HepG2 (cell line): ENCODE data around the gene ITGAE. TPM values are rescaled to one million over a fixed set of nuclear protein-coding genes. Genes with fewer than 3 reads are reported as not detected.

Source experiments
- HBP1 ChIP-seq: IDR thresholded peaks from 2 replicates; pipeline ENCODE4 v1.6.1; 2016; ENCODE audit warnings: low read depth, control low read depth
- JDP2 ChIP-seq: sonication (generic); formaldehyde crosslinking; IDR thresholded peaks from 2 replicates; pipeline ENCODE4 v1.8.1; 2022; ENCODE audit warnings: missing genetic modification reagents, borderline replicate concordance
- MIER2 ChIP-seq: IDR thresholded peaks from 2 replicates; pipeline ENCODE4 v1.6.1; 2016; ENCODE audit warnings: missing biosample characterization, missing genetic modification reagents
- RBAK ChIP-seq: sonication (generic); formaldehyde crosslinking; IDR thresholded peaks from 2 replicates; pipeline ENCODE4 v1.5.1; 2020; ENCODE audit warnings: mild to moderate bottlenecking, missing genetic modification reagents
- SKI ChIP-seq: fragments of 450-650 bp; IDR thresholded peaks from one replicate; pipeline ENCODE4 v1.6.1; 2018; ENCODE audit warnings: mild to moderate bottlenecking; ENCODE audit not compliant: partially characterized antibody
- TBX2 ChIP-seq: sonication (generic); formaldehyde crosslinking; IDR thresholded peaks from 2 replicates; pipeline ENCODE4 v1.5.0; 2020; ENCODE audit warnings: missing genetic modification reagents, mild to moderate bottlenecking, borderline replicate concordance
- U2AF2 ChIP-seq: fragments of 200-400 bp; formaldehyde crosslinking; IDR thresholded peaks from 2 replicates; pipeline ENCODE4 v1.6.1; 2017; ENCODE audit warnings: low read depth, mild to moderate bottlenecking, low read length
- ZNF264 ChIP-seq: sonication (generic); formaldehyde crosslinking; IDR thresholded peaks from 2 replicates; pipeline ENCODE4 v1.4.0; 2020; ENCODE audit warnings: missing genetic modification reagents
- ZNF615 ChIP-seq: sonication (generic); formaldehyde crosslinking; IDR thresholded peaks from 2 replicates; pipeline ENCODE4 v1.5.0; 2020; ENCODE audit warnings: mild to moderate bottlenecking, missing genetic modification reagents, borderline replicate concordance
- ZSCAN20 ChIP-seq: sonication (generic); formaldehyde crosslinking; IDR thresholded peaks from 2 replicates; pipeline ENCODE4 v1.4.0; 2020; ENCODE audit warnings: missing genetic modification reagents, mild to moderate bottlenecking, borderline replicate concordance
- ZSCAN9 ChIP-seq: IDR thresholded peaks from 2 replicates; pipeline ENCODE4 v1.6.1; 2016; ENCODE audit warnings: borderline replicate concordance
- polyA plus RNA-seq, 8 experiments: library from polyadenylated mRNA; depleted of rRNA in 3 of 8; stranded (reverse) in 7 of 8; unstranded in 1 of 8; fragments of >200 nt; fragmentation: Illumina TruSeq in 4 of 8; extraction: Trizol in 4 of 8; gene quantifications; 2 replicates each; pipeline versions ENCODE4 v1.2.1 to v1.2.3, GENCODE V29; 2011 to 2016; ENCODE audit warnings: low read depth in 4 of 8, missing spikeins in 1 of 8, mixed read lengths in 1 of 8; ENCODE audit not compliant: insufficient read depth in 1 of 8
- total RNA-seq, 5 experiments: library from RNA; depleted of rRNA; stranded (reverse); fragments of >200 nt; fragmentation: Illumina TruSeq; extraction: Trizol; gene quantifications; 2 replicates each; pipeline ENCODE4 v1.2.3, GENCODE V29; 2016; ENCODE audit warnings: low read depth in 1 of 5
- TF ChIP-seq, protein P1 (sequence below): sonication (generic); formaldehyde crosslinking; IDR thresholded peaks from 2 replicates; pipeline ENCODE4 v1.4.0; 2020; ENCODE audit warnings: missing genetic modification reagents, borderline replicate concordance
- TF ChIP-seq, protein P2 (sequence below): sonication (generic); formaldehyde crosslinking; conservative IDR thresholded peaks from 2 replicates; pipeline ENCODE4 v1.5.0; 2020; ENCODE audit warnings: missing genetic modification reagents
- TF ChIP-seq, protein P3 (sequence below): sonication (generic); formaldehyde crosslinking; IDR thresholded peaks from 2 replicates; pipeline ENCODE4 v1.5.1; 2020; ENCODE audit warnings: mild to moderate bottlenecking, missing genetic modification reagents, moderate library complexity
- TF ChIP-seq, protein P4 (sequence below): sonication (generic); formaldehyde crosslinking; IDR thresholded peaks from 2 replicates; pipeline ENCODE4 v1.4.0; 2020; ENCODE audit warnings: missing genetic modification reagents
- TF ChIP-seq, protein P5 (sequence below): sonication (generic); formaldehyde crosslinking; conservative IDR thresholded peaks from 2 replicates; pipeline ENCODE4 v1.4.0; 2020; ENCODE audit warnings: missing genetic modification reagents

ITGAE gene
- total and polyA plus RNA-seq, 2 of the 13 experiments (the other 11 are each of a cell fraction or from before 2014, with no cell fraction given) = 42.3 to 49.0 TPM

DNA sequence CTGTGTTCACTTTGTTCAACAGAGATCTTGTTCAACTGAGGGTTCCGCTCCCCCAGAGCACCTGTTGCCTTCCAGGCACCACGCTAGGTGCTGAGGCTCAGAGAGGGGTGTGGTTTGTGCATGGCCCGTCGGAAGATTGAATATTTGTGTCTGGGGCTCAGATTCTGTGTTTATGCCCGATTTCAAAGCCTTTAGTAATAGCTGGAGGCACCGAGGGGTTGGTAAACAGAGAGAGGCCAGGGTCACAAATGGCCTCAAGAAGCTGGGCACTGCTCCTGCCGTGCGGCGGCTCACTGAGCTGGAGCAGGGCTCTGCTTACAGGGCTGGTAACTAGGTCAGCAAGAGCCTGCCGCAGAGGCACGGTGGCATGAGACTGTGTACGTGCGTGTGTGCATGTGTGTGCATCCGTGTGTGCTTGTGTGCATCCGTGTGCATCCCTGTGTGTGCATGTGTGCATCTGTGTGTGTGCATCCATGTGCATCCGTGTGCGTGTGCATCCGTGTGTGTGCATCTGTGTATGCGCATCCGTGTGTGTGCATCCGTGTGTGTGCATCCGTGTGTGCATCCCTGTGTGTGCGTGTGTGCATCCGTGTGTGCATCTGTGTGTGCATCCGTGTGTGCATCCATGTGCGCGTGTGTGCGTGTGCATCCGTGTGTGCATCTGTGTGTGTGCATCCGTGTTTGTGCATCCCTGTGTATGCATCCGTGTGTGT lies 5.4 kb downstream of the ITGAE start (continued):
- TF ChIP-seq HBP1 = no peak
- TF ChIP-seq RBAK (CRISPR knock-in tag) = no peak
- TF ChIP-seq, protein P1, sequence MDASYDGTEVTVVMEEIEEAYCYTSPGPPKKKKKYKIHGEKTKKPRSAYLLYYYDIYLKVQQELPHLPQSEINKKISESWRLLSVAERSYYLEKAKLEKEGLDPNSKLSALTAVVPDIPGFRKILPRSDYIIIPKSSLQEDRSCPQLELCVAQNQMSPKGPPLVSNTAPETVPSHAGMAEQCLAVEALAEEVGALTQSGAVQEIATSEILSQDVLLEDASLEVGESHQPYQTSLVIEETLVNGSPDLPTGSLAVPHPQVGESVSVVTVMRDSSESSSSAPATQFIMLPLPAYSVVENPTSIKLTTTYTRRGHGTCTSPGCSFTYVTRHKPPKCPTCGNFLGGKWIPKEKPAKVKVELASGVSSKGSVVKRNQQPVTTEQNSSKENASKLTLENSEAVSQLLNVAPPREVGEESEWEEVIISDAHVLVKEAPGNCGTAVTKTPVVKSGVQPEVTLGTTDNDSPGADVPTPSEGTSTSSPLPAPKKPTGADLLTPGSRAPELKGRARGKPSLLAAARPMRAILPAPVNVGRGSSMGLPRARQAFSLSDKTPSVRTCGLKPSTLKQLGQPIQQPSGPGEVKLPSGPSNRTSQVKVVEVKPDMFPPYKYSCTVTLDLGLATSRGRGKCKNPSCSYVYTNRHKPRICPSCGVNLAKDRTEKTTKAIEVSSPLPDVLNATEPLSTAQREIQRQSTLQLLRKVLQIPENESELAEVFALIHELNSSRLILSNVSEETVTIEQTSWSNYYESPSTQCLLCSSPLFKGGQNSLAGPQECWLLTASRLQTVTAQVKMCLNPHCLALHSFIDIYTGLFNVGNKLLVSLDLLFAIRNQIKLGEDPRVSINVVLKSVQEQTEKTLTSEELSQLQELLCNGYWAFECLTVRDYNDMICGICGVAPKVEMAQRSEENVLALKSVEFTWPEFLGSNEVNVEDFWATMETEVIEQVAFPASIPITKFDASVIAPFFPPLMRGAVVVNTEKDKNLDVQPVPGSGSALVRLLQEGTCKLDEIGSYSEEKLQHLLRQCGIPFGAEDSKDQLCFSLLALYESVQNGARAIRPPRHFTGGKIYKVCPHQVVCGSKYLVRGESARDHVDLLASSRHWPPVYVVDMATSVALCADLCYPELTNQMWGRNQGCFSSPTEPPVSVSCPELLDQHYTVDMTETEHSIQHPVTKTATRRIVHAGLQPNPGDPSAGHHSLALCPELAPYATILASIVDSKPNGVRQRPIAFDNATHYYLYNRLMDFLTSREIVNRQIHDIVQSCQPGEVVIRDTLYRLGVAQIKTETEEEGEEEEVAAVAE (CRISPR knock-in tag) = peak; percentile 70; the same call in 1 of the 2 replicates
- no peak for TF ChIP-seq U2AF2
- TF ChIP-seq, protein P2, sequence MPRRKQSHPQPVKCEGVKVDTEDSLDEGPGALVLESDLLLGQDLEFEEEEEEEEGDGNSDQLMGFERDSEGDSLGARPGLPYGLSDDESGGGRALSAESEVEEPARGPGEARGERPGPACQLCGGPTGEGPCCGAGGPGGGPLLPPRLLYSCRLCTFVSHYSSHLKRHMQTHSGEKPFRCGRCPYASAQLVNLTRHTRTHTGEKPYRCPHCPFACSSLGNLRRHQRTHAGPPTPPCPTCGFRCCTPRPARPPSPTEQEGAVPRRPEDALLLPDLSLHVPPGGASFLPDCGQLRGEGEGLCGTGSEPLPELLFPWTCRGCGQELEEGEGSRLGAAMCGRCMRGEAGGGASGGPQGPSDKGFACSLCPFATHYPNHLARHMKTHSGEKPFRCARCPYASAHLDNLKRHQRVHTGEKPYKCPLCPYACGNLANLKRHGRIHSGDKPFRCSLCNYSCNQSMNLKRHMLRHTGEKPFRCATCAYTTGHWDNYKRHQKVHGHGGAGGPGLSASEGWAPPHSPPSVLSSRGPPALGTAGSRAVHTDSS (CRISPR knock-in tag) = no peak
- TF ChIP-seq MIER2 = no peak
- TF ChIP-seq SKI = no peak
- TF ChIP-seq JDP2 (CRISPR knock-in tag) = no peak
- no peak for TF ChIP-seq ZNF615 (CRISPR knock-in tag)
- TF ChIP-seq, protein P3, sequence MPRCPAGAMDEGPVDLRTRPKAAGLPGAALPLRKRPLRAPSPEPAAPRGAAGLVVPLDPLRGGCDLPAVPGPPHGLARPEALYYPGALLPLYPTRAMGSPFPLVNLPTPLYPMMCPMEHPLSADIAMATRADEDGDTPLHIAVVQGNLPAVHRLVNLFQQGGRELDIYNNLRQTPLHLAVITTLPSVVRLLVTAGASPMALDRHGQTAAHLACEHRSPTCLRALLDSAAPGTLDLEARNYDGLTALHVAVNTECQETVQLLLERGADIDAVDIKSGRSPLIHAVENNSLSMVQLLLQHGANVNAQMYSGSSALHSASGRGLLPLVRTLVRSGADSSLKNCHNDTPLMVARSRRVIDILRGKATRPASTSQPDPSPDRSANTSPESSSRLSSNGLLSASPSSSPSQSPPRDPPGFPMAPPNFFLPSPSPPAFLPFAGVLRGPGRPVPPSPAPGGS (CRISPR knock-in tag) = no peak
- no peak for TF ChIP-seq ZSCAN9 (CRISPR knock-in tag)
- TF ChIP-seq, protein P4, sequence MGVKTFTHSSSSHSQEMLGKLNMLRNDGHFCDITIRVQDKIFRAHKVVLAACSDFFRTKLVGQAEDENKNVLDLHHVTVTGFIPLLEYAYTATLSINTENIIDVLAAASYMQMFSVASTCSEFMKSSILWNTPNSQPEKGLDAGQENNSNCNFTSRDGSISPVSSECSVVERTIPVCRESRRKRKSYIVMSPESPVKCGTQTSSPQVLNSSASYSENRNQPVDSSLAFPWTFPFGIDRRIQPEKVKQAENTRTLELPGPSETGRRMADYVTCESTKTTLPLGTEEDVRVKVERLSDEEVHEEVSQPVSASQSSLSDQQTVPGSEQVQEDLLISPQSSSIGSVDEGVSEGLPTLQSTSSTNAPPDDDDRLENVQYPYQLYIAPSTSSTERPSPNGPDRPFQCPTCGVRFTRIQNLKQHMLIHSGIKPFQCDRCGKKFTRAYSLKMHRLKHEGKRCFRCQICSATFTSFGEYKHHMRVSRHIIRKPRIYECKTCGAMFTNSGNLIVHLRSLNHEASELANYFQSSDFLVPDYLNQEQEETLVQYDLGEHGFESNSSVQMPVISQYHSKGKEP (CRISPR knock-in tag) = no peak
- TF ChIP-seq, protein P5, sequence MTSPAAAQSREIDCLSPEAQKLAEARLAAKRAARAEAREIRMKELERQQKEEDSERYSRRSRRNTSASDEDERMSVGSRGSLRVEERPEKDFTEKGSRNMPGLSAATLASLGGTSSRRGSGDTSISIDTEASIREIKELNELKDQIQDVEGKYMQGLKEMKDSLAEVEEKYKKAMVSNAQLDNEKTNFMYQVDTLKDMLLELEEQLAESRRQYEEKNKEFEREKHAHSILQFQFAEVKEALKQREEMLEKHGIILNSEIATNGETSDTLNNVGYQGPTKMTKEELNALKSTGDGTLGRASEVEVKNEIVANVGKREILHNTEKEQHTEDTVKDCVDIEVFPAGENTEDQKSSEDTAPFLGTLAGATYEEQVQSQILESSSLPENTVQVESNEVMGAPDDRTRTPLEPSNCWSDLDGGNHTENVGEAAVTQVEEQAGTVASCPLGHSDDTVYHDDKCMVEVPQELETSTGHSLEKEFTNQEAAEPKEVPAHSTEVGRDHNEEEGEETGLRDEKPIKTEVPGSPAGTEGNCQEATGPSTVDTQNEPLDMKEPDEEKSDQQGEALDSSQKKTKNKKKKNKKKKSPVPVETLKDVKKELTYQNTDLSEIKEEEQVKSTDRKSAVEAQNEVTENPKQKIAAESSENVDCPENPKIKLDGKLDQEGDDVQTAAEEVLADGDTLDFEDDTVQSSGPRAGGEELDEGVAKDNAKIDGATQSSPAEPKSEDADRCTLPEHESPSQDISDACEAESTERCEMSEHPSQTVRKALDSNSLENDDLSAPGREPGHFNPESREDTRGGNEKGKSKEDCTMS (CRISPR knock-in tag) = no peak
- TF ChIP-seq TBX2 (CRISPR knock-in tag) = no peak
- no peak for TF ChIP-seq ZNF264 (CRISPR knock-in tag)
- TF ChIP-seq ZSCAN20 (CRISPR knock-in tag) = no peak
